Testis (tissue), 2 donors: Measurements from ENCODE around the gene ETS1.

Experiments
- POLR2A ChIP-seq: fragments of 450-650 bp; IDR thresholded peaks from one replicate; pipeline ENCODE4 v1.6.1; 2017; ENCODE audit warnings: antibody characterized with exemption, mild to moderate bottlenecking, moderate library complexity
- TF ChIP-seq, protein P1 (sequence below), 3 experiments: fragments of 450-650 bp in 2 of 3; fragments of 200-600 bp in 1 of 3; sonication (generic) in 1 of 3; IDR thresholded peaks; one replicate each; pipeline ENCODE4 v1.5.1; 2016 to 2019; ENCODE audit warnings: antibody characterized with exemption in 3 of 3, mild to moderate bottlenecking in 2 of 3, moderate library complexity in 1 of 3

DNA sequence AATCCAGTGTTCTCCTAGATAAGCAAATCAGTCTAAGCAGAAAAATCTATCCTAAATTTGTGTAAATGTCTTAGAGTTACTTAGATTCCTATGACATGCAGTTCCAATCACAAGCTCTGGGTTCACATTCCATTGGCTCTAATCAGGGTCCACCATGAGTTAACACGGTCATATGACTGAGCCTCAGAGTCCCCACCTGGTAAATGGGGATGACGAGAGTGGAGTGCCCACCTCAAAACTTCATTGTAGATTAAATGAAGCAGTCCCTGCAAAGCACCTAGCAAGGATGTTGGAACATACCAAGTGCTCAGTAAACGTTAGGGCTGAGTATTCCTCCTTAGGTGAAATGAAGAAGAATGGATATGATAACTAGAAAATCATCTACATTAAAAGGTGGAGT, 3.1 kb downstream of the ETS1 start:
- TF ChIP-seq, protein P1, sequence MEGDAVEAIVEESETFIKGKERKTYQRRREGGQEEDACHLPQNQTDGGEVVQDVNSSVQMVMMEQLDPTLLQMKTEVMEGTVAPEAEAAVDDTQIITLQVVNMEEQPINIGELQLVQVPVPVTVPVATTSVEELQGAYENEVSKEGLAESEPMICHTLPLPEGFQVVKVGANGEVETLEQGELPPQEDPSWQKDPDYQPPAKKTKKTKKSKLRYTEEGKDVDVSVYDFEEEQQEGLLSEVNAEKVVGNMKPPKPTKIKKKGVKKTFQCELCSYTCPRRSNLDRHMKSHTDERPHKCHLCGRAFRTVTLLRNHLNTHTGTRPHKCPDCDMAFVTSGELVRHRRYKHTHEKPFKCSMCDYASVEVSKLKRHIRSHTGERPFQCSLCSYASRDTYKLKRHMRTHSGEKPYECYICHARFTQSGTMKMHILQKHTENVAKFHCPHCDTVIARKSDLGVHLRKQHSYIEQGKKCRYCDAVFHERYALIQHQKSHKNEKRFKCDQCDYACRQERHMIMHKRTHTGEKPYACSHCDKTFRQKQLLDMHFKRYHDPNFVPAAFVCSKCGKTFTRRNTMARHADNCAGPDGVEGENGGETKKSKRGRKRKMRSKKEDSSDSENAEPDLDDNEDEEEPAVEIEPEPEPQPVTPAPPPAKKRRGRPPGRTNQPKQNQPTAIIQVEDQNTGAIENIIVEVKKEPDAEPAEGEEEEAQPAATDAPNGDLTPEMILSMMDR (IDR thresholded peaks at IDR 0.05): no peak
- TF ChIP-seq POLR2A: no peak
